HS-5 (cell line): ENCODE results near the gene MRC2.

Experiments used
- DNase-seq: peaks from one replicate; pipeline ENCODE4 v3.0.0-alpha.2; 2012; ENCODE audit warnings: low read depth

MRC2 gene

DNA sequence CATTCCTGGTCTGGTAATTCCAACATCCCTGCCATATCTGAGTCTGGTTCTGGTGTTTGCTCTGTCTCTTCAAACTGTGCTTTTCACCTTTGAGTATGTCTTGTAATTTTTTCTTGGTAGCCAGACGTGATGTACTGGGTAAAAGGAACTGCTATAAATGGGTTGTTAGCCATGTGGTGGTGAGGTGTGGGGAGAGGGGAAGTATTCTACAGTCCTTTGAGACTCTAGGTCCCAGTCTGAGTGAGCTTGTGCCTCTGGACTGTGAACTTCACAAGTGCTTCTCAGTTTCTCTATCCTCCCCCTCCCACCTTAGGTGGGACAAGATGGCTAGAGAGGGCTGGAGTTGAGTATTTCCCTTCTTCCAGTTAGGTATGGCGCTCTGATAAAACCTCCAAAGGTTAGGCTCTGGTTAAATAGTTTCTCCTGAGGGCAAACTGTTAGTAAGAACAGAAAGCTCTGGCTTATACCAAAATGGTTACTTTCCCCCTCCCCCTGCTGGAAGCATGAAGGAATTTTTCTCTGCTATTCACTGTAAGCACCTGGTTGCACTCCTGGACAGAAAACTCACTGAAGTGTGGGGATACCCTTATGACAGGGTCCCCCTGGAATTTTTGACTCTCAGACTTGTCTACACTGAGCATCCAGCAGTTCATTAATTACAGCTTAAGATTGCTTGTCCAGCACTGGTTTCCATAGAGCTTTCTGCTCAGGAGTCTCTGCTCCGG, 92.8 kb downstream of the MRC2 start:
- no peak for DNase-seq

DNA sequence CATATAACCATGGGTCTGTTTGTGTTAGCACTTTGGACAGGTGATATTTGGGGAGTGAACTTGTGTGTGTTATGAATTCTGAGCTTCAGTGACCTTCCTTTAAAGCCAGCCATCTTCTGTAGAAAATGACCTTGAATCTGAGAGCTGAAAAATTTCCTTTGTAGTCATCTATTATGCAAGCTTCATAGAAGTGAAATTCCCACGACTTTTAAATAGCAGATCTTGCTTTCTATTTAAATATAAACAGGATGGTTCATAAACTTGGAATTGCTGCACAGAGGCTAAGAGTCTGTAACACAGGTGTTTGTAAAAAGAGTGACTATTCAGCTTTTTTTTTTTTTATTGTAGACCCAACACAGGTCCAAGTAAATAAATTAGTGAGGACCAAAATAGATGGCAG, 95.2 kb downstream of the MRC2 start:
- DNase-seq: no peak

DNA sequence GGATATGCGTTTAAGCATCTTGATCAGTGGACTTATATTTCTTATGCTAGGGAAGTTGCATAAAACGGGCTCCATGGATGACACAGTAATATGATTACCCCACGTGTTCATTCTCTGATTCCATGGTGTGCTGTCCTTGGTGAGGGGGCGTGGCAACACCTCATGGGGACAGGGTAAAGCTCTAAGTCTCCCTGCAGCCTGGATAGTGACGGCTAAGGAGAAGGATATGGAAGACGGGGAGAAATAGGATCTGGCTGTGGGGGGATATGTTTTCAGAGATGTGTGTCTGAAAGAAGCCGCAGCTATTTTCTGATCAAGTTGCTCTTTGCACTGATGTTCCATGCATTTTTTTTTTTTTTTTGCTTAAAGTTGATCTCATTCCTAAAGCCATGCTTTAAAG, 96.4 kb downstream of the MRC2 start:
- no peak for DNase-seq

DNA sequence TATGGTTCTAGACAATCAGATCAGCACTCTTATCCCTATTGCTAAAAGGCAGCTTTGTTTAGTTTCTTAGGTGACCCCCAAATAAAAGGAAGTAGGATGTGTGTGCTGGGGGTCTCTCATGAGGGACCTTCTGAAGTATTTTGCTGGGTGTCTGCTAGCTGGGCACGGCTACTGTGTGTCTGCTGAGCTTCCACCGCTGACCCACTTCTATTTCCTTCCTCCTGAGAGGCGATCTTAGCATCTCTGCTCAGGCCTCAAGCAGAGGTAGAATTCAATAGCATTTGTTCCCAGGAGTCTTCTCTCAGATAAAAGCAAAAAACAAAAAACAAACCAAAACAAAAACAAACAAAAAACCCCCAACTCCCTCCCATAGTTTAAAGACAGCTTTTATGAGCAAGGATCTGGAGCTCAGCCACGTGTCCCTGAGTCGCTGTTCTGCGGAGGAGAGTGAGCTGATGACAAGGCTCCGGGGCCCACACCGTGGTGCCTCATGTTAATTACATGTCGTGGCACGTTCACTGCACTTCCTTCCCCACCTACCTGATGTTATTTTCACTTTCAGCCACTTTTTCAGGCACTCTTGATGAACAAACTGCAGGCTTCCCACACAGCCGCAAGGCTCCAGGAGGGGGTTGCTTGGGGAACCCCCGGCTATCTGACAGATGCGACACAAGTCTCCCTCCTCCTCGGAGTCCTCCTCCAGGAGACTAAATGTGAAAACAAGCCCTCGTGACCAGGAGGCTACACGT, 97.1 kb downstream of the MRC2 start:
- no peak for DNase-seq

DNA sequence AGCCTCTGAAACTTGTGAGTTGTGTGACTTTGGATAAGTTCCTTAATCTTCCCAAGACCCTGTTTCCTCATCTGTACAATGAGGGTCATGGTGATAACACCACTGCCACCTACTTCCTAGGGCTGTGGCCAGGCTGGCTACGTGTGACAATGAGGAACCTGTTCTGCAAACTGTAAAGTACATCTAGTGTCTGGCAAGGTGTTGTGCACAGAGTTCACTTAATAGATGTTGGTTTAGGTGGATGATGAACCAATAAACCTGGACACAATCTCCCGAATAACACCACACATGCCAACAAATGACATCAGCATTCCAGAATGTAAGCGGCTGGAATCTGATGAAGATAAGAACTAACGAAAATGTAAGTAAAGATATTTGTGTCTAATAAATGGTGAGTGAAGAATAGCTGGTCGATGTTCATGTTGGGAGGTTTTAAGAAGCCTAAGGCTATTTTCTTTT, 98.3 kb downstream of the MRC2 start:
- no peak for DNase-seq

DNA sequence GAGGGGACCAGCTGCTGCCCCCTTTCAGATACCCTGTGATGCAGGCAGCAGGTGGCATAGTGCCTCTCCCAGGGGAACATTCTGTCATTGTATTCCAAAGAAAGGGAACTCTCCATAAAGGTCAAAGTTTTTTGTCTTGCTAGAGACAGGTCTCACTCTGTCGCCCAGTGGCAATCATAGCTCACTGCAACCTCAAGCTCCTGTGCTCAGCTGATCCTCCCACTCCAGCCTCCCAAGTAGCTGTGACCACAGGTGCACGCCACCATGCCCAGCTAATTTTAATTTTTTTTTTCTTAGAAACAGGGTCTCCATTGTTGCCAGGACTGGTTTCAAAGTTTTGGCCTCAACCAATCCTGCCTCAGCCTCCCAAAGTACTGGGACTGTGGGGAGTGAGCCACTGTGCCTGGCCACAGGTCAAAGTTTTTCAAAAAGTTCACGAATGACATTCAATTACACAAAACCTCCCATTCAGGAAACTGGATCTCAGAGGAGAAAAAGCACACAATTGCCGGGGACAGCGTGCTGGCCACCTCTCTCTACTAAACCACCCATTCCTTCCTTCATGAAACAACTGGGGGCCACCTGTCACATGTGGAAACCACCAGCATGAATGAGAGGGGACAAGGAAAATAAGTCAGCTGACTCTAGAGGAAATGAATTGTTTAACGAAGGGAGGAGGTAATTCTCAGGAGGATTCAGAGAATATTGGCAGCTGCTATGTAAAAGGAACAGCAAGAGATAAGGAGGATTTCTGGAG, 100.6 kb downstream of the MRC2 start:
- DNase-seq: no peak

DNA sequence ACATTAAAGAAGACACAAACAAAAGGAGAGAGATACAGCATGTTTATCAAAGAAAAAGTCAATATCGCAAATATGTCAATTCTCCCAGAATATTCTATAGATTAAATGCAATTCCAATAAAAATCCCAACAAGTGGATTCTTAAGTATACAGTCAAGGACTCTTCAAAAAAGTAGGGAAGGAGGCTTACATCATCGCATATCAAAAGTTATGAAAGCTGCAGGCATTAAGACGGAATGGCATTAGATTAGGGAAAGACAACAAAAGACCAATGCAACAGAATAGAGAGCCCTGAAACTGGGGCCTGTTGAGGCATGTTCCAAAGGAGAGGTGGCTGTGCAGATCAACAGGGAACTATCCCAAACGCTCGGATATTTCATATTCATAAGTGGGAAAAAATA, 104.7 kb downstream of the MRC2 start:
- DNase-seq: no peak

DNA sequence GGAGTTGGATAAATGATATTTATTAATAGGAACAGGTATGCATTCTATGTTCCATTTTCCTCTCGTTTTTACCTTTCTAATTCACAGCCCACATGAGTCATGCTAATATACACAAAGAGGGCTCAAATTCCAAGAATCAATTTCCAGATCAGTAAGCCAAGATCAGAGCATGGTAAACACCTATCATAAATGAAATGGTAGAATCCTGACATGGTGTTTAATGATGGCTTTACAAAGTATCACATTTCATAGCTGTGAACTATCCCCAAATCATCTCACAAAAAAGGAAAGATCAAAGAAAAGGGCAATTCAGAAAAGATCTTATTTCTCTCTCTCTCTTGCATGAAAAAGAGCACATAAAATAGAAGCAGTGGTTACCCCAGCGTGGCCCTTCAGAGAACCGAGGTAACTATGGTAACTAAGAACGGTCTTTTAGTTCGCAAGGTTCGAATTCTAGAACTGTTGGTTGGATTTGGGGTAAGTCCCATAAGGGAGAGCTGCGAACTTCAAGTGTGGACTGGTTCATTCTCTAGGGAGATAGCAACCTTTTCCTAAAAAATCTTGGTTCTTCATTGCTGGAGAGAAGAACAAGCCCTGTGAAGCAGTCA, 107.7 kb downstream of the MRC2 start:
- DNase-seq: no peak

DNA sequence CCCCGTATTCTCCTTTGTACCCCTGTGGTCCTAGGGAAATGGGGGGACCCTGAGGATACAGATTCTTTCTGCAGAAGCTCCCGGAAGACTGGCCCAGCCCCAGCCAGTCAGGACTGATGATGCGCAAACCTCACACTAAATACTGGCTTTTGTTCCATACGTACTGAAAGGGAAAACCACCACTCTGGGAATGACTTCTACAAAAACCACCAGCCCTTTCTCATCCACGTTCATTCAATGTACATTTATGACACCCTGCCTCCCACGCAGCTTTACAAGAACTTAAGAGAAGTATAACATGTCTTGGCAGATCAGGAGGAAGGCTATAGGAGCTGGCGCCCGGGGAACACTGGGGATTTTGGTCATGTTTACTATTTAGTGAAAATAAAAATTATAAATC, 110.0 kb downstream of the MRC2 start:
- no peak for DNase-seq

DNA sequence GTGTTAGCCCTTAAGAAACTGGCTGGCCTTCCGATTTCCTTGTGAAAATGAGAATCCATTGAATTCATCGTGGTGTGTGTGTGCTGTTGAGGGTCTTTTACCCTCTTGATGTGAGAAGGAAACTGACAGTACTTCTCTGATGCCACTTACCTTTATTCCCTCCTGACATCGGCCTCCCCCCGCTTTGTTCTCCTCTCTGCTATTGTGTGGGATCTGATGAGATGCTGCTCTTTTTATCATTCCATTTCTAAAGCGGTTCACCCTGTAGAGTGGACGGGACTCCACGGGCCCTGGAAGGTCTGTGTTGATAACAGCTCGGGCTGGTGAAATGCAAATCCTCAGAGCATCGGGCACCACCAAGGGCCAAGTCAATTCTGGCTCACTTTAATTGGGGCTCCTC, 110.8 kb downstream of the MRC2 start:
- DNase-seq: no peak

DNA sequence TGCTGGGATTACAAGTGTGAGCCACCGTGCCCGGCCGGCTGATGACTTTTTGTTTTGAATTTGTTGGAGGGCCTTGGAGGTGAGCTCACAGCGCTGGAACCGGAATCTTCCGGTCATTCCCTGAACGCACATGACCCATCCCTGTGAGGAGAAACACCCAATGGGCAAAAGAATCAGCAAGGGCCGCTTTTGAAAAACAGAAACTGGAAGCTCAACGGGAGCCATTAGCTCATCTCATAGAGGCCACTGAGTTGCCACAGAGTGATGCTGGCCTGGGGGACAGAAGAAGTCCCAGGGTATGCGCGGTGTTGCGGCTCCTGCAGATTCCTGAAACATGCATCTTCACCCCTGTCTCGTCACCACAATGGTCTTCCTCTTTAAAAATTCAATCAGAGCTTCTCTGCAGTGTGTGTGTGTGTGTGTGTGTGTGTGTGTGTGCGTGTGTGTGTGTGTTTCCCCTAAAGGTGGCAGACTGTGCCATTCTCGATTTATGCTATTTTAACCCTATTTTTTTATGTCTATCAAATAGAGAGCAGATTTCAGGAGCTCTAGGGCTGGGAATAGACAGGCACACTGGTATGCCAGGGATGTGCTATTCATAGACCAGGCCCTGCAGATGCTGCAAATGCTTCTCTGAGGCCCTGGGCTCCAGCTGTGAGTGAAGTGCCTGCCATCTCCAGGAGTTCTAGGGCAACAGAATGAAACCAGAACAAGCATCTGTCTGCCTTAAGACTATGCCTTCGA, 112.3 kb downstream of the MRC2 start:
- no peak for DNase-seq

DNA sequence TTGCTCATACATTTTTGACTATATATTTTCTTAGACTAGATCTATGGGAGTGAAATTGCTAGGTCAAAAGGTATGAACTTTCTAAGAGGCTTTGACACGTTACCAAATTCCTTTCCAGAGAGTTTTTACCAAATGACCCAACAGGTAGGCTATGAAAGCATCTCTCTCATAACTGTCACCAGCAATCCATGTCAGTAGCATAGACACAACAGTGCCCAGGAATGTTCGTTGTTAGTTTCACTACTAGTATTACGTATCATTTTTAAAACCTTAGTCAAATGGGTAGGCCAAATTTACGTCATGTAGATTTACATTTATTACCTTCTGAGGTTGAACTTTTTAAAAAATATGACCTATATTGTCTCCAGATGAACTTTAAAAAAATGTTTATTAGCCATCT, 113.8 kb downstream of the MRC2 start:
- no peak for DNase-seq
